T-helper 2 cell treated with Interferon-gamma antibody and Interleukin-4, amounts not matched to agents 100 ng/mL and 5 ng/mL, for 36 hours (primary cell): Measurements from ENCODE around the gene CDC26. TPM values are rescaled to one million over a fixed set of nuclear protein-coding genes. Genes with fewer than 3 reads are reported as not detected.

Source experiments
- total RNA-seq: library from RNA; stranded (reverse); gene quantifications from 2 replicates; pipeline ENCODE4 v1.2.3, GENCODE V29; 2022

CDC26 gene
- total RNA-seq, 1 donor from 2014 or later, result 32.9 TPM

Other genes starting within 250 kb of the CDC26 start
- gene ZFP37, start 218.8 kb downstream of the CDC26 start, total RNA-seq, result 0.32 and 0.48 TPM in 2 replicates
- gene SLC31A2, start 124.6 kb downstream of the CDC26 start, total RNA-seq, result 2.2 and 2.9 TPM in 2 replicates
- gene FKBP15, start 54.3 kb downstream of the CDC26 start, total RNA-seq, result 36.9 and 38.6 TPM in 2 replicates
- 8.8 and 10.0 TPM in 2 replicates for gene SLC31A1, start 54.0 kb downstream of the CDC26 start, total RNA-seq
- gene PRPF4, start 86 bp upstream of the CDC26 start, total RNA-seq, result 36.8 and 37.2 TPM in 2 replicates
- 0.45 TPM in 1 of 2 replicates, not detected in the other for gene RNF183, start 27.8 kb upstream of the CDC26 start, total RNA-seq
- gene WDR31, start 64.7 kb upstream of the CDC26 start, total RNA-seq, result 0.93 and 1.5 TPM in 2 replicates
- gene BSPRY, start 74.0 kb upstream of the CDC26 start, total RNA-seq, result 7.4 and 7.6 TPM in 2 replicates
- 17.4 and 19.0 TPM in 2 replicates for gene HDHD3, start 101.4 kb upstream of the CDC26 start, total RNA-seq
- 36.6 and 36.8 TPM in 2 replicates for gene ALAD, start 125.7 kb upstream of the CDC26 start, total RNA-seq
- 85.0 and 86.4 TPM in 2 replicates for gene POLE3, start 135.1 kb upstream of the CDC26 start, total RNA-seq
- 0.45 and 0.73 TPM in 2 replicates for gene C9orf43, start 135.2 kb upstream of the CDC26 start, total RNA-seq
- 39.5 and 42.7 TPM in 2 replicates for gene RGS3, start 188.2 kb upstream of the CDC26 start, total RNA-seq